Neural cell (in vitro differentiated cells): ENCODE results near the gene NSUN6. TPM values are rescaled to one million over a fixed set of nuclear protein-coding genes. Genes with fewer than 3 reads are reported as not detected.

Experiments
- H2AFZ ChIP-seq: fragments of 200-600, 300-800 bp; sonication (generic), shearing (Covaris generic); 2 replicates; pipeline ENCODE4 v1.6.0; 2014; ENCODE audit warnings: low read depth, mild to moderate bottlenecking, antibody characterized with exemption, low read length, moderate library complexity
- H3F3A ChIP-seq: fragments of 200-600 bp; shearing (Covaris generic); 2 replicates; pipeline ENCODE4 v1.6.1; 2016; ENCODE audit warnings: mild to moderate bottlenecking, moderate library complexity, mixed read lengths, antibody characterized with exemption, low read length; ENCODE audit not compliant: insufficient read depth, poor library complexity, severe bottlenecking
- H3K27ac ChIP-seq: fragments of 200-600, 300-800 bp; sonication (generic), shearing (Covaris generic); 2 replicates; pipeline ENCODE4 v1.5.1; 2014; ENCODE audit warnings: mild to moderate bottlenecking, low read length, moderate library complexity
- H3K27me3 ChIP-seq: fragments of 300-800, 200-600 bp; sonication (generic), shearing (Covaris generic); 2 replicates; pipeline ENCODE4 v1.6.0; 2014; ENCODE audit warnings: mild to moderate bottlenecking, low read depth, low read length, moderate library complexity; ENCODE audit not compliant: insufficient read depth
- H3K36me3 ChIP-seq: fragments of 300-800, 200-600 bp; sonication (generic), shearing (Covaris generic); 2 replicates; pipeline ENCODE4 v1.5.1; 2014; ENCODE audit warnings: mild to moderate bottlenecking, antibody characterized with exemption, low read length, moderate library complexity; ENCODE audit not compliant: insufficient read depth
- H3K4me2 ChIP-seq: fragments of 300-800, 200-600 bp; sonication (generic), shearing (Covaris generic); 2 replicates; pipeline ENCODE4 v1.6.0; 2014; ENCODE audit warnings: mild to moderate bottlenecking, low read length
- H3K4me3 ChIP-seq: fragments of 300-800, 200-600 bp; sonication (generic), shearing (Covaris generic); 2 replicates; pipeline ENCODE4 v1.5.1; 2014; ENCODE audit warnings: mild to moderate bottlenecking, low read length, moderate library complexity
- H3K79me2 ChIP-seq: fragments of 200-600 bp; shearing (Covaris generic); replicated peaks from 2 replicates; pipeline ENCODE4 v1.6.0; 2014; ENCODE audit warnings: mild to moderate bottlenecking, low read length, moderate library complexity; ENCODE audit not compliant: insufficient read depth
- H3K9ac ChIP-seq: fragments of 300-800, 200-600 bp; sonication (generic), shearing (Covaris generic); 2 replicates; pipeline ENCODE4 v1.6.1; 2016; ENCODE audit warnings: mild to moderate bottlenecking, low read length, mixed read lengths
- H3K9me2 ChIP-seq: fragments of 200-600 bp; shearing (Covaris generic); 2 replicates; pipeline ENCODE4 v1.6.1; 2016; ENCODE audit warnings: mild to moderate bottlenecking, low read length, mixed read lengths; ENCODE audit not compliant: insufficient read depth
- H3K9me3 ChIP-seq: fragments of 200-600, 300-800 bp; sonication (generic), shearing (Covaris generic); 2 replicates; pipeline ENCODE4 v1.6.1; 2016; ENCODE audit warnings: mild to moderate bottlenecking, mixed run types, low read length, moderate library complexity, mixed read lengths
- H4K20me1 ChIP-seq: fragments of 200-600 bp; shearing (Covaris generic); 2 replicates; pipeline ENCODE4 v1.6.1; 2016; ENCODE audit warnings: mild to moderate bottlenecking, mixed run types; ENCODE audit not compliant: insufficient read depth
- EP300 ChIP-seq: fragments of 450-650 bp; conservative IDR thresholded peaks from 2 replicates; pipeline ENCODE4 v1.6.1; 2014; ENCODE audit warnings: antibody characterized with exemption, mild to moderate bottlenecking, moderate library complexity; ENCODE audit not compliant: poor library complexity, severe bottlenecking
- EZH2 ChIP-seq: fragments of 200-600, 300-800 bp; shearing (Covaris generic), sonication (generic); IDR thresholded peaks from 2 replicates; pipeline ENCODE4 v1.6.1; 2014; ENCODE audit warnings: antibody characterized with exemption, low read length, borderline replicate concordance, mild to moderate bottlenecking; ENCODE audit not compliant: insufficient read depth, poor library complexity, severe bottlenecking
- MXI1 ChIP-seq: fragments of 450-650 bp; conservative IDR thresholded peaks from 2 replicates; pipeline ENCODE4 v1.6.1; 2014; ENCODE audit warnings: antibody characterized with exemption, mild to moderate bottlenecking; ENCODE audit not compliant: poor library complexity, severe bottlenecking
- POLR2AphosphoS5 ChIP-seq: IDR thresholded peaks from 2 replicates; pipeline ENCODE4 v1.6.1; 2012
- RAD21 ChIP-seq: fragments of 450-650 bp; conservative IDR thresholded peaks from 2 replicates; pipeline ENCODE4 v1.6.1; 2014; ENCODE audit warnings: antibody characterized with exemption, mild to moderate bottlenecking, moderate library complexity
- REST ChIP-seq: IDR thresholded peaks from 2 replicates; pipeline ENCODE4 v1.6.1; 2012; ENCODE audit warnings: borderline replicate concordance
- SMC3 ChIP-seq: fragments of 450-650 bp; conservative IDR thresholded peaks from 2 replicates; pipeline ENCODE4 v1.6.1; 2014; ENCODE audit warnings: antibody characterized with exemption, mild to moderate bottlenecking, moderate library complexity; ENCODE audit not compliant: poor library complexity
- TAF1 ChIP-seq: IDR thresholded peaks from 2 replicates; pipeline ENCODE4 v1.6.1; 2012; ENCODE audit warnings: low read depth
- polyA plus RNA-seq: library from polyadenylated mRNA; depleted of rRNA; stranded (reverse); fragments of >200 nt; gene quantifications from 2 replicates; pipeline ENCODE4 v1.2.3, GENCODE V29; 2014
- TF ChIP-seq, protein P1 (sequence below): fragments of 450-650 bp; IDR thresholded peaks from 2 replicates; pipeline ENCODE4 v1.5.1; 2014; ENCODE audit warnings: antibody characterized with exemption, mild to moderate bottlenecking, moderate library complexity; ENCODE audit not compliant: poor library complexity, severe bottlenecking

Gene NSUN6
- polyA plus RNA-seq, 1 donor from 2014 or later, result 74.6 TPM

- Histone ChIP-seq H3K9me3 (no peaks in the 10 kb centered on the region), H3F3A (no peaks in the 10 kb centered on the region), H2AFZ (no peak overlapping the region), H3K27me3 (no peaks in the 10 kb centered on the region), H3K79me2 (no peaks in the 10 kb centered on the region), H3K9me2 (no peaks in the 10 kb centered on the region), H3K4me2 (no peak overlapping the region), H3K9ac (no peak overlapping the region), H3K27ac (no peak overlapping the region), H3K36me3 (peaks cover 5% of the 10 kb centered on the region), H3K4me3 (no peak overlapping the region), H4K20me1 (no peaks in the 10 kb centered on the region)
- TF ChIP-seq EP300 (no peak), SMC3 (no peak), MXI1 (no peak), TAF1 (no peak), REST (no peak), RAD21 (no peak), EZH2 (no peak), POLR2AphosphoS5 (no peak)
- TF ChIP-seq, protein P1, sequence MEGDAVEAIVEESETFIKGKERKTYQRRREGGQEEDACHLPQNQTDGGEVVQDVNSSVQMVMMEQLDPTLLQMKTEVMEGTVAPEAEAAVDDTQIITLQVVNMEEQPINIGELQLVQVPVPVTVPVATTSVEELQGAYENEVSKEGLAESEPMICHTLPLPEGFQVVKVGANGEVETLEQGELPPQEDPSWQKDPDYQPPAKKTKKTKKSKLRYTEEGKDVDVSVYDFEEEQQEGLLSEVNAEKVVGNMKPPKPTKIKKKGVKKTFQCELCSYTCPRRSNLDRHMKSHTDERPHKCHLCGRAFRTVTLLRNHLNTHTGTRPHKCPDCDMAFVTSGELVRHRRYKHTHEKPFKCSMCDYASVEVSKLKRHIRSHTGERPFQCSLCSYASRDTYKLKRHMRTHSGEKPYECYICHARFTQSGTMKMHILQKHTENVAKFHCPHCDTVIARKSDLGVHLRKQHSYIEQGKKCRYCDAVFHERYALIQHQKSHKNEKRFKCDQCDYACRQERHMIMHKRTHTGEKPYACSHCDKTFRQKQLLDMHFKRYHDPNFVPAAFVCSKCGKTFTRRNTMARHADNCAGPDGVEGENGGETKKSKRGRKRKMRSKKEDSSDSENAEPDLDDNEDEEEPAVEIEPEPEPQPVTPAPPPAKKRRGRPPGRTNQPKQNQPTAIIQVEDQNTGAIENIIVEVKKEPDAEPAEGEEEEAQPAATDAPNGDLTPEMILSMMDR, result no peak
These were observed 118.4 kb downstream of the NSUN6 start for GRCh38 chr10:18532881-18533535.

- Histone ChIP-seq H3K9ac (no peak overlapping the region), H4K20me1 (no peaks in the 10 kb centered on the region), H3K9me3 (no peaks in the 10 kb centered on the region), H3K27me3 (no peaks in the 10 kb centered on the region), H3K27ac (no peak overlapping the region), H3F3A (no peaks in the 10 kb centered on the region), H3K4me3 (no peak overlapping the region), H3K9me2 (no peaks in the 10 kb centered on the region), H2AFZ (no peak overlapping the region), H3K79me2 (no peaks in the 10 kb centered on the region), H3K36me3 (no peaks in the 10 kb centered on the region), H3K4me2 (no peak overlapping the region)
- TF ChIP-seq POLR2AphosphoS5 (no peak), REST (no peak), TAF1 (no peak), EZH2 (no peak), SMC3 (no peak), EP300 (no peak), MXI1 (no peak), RAD21 (no peak)
- TF ChIP-seq, protein P1, result no peak
These were observed 123.1 kb downstream of the NSUN6 start for GRCh38 chr10:18528292-18528691.
